GM19240 (cell line): ENCODE measurements around the gene TPSD1.
"Not testable (repeated sequence)": the region's sequence is repeated elsewhere in the genome, so short reads cannot be mapped to it uniquely, and the experiment has no call there.

Experiments
- DNase-seq: peaks from one replicate; pipeline ENCODE4 v3.0.0; 2011; ENCODE audit warnings: low spot score; ENCODE audit not compliant: insufficient read length

TPSD1 gene

DNA sequence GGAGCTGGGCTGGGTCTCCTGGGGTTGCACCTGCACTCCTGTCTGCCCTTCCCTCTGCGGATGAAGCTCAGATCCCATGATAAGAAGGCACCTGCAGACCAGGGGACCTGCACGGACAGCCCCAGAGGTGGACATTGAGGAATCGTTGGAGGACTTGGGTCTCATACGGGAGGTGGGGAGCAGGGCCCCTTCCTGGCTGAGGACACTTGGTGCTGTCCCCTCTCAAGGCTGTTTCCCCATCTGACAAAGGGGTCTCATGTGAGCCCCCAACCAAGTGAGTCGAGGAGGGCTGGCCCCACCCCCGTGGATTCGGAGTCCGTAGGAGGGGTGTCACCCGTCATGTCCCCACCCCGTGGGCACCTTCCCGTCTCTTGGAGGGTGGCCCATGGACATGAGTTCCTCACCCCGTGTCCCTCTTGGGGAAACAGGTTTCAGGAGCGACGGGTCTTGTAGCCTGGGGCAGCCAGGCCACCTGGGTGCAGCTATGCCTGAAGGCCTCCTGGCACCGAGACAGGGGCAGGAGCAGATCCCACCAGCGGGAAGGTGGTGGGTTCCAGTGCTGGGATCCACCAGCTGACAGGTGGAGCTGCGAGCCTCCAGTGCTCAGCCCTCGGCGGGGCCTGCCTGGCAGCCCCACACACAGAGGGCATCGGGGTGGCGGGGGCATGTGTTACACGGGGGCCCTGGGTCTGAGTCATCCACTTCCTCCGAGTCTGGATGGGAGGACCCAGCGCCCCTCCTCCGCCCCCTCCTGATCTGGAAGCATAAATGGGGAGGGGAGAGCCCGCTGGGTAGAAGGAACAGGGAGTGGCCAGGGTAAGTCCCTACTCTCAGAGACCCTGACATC lies at the start of gene TPSD1:
TSS of gene TPSD1 (plus strand) at position 794 of the 847 bp plus-strand sequence. CDS start 212 bp downstream, outside the sequence.
- not testable (repeated sequence) for DNase-seq

DNA sequence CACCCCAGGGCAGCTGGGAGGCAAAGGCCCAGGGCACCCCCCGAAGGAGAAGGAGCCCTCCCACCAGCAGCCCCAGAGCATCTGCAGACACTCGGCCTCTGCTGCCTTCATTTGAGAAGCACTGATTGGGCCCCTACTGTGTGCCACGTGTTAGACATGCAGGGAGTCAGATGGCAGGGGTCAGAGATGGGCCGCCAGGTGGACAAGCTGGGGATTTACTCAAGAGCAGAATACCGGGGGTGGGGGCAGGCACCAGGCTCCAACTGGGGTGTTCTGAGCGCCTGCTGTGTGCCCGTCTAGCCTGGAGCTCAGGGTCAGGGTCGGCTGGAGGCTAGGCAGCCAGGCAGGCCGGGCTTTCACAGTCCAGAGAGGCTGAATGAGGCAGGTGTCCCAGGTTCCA lies 49.5 kb upstream of the TPSD1 start:
- no peak for DNase-seq

GRCh38 chr16:1206786-1207185 lies 49.1 kb upstream of the TPSD1 start:
- DNase-seq: no peak

DNA sequence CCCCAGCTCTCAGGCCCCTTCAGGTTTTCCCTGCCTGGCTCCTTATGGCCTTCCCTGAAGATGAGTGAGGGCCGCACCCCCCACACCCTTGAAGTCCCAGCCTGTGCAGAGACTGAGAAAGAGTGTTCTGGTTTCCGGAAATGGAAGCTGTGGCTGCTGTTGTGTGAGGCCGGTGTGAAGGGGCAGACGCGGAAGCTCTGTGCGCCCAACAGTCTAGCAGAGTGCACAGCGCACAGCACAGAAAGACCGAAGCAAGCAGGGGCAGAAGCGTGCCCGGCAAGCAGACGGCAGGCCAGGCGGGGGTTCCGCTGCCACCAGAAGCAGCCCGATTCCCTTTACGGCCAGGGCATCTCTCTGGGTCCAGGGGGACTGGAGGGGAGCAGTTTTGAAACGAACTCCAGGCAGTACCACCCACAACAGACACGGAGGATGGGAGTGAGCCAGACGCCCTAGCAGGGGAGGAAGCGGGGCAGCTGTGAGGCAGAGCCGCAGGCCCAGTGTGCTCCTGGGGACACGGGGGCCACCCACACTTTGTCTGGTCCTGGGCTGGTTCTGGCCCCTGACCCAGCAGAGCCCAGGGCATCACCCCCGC lies 47.5 kb upstream of the TPSD1 start:
- DNase-seq: no peak

DNA sequence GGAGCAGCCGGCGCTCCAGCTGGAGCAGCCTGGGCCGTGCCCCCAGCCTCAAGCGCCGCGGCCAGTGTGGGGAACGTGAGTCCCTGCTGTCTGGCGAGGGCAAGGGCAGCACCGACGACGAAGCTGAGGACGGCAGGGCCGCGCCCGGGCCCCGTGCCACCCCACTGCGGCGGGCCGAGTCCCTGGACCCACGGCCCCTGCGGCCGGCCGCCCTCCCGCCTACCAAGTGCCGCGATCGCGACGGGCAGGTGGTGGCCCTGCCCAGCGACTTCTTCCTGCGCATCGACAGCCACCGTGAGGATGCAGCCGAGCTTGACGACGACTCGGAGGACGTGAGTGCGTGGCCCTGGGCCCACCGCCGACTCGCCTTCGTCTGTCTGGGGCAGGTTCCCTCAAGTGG lies 46.8 kb upstream of the TPSD1 start:
- DNase-seq: no peak

DNA sequence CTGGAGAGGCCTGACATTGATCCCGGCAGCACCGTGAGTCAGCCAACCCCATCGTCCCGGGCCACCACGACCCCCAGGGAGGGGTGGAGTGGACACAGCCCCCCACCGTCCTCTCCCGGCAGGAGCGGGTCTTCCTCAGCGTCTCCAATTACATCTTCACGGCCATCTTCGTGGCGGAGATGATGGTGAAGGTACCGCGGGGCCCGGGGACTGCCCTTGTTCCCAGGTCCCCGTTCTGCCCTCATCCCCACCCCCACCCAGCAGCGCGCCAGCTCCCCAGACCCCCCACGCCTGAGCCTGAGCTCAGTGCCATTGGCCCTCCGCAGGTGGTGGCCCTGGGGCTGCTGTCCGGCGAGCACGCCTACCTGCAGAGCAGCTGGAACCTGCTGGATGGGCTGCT lies 45.4 kb upstream of the TPSD1 start:
- no peak for DNase-seq

- no peak for DNase-seq
Measured at GRCh38 chr16:1211451-1212268, 44.2 kb upstream of the TPSD1 start.

- no peak for DNase-seq
Measured at GRCh38 chr16:1212616-1213194, 43.2 kb upstream of the TPSD1 start.

DNA sequence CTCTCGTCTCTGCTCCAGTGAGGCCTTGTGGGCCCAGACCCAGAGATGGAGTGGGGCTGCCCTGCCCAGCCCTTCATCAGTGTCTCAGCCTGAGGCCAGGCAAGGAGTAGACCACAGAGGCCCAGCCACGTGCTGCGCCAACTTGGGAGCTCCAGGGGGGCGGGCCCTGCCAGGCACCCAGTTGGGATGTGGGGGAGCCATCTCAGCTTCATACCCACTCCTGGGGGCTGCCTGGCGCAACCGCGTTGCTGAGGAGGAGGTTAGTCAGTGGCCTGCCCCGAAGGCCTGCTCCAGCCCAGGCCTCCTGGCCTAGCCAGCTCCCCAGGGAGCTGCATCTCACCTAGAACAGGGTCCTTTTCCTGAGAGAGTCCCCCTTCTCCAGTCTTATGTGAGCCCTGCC lies 42.6 kb upstream of the TPSD1 start:
- DNase-seq: no peak

DNA sequence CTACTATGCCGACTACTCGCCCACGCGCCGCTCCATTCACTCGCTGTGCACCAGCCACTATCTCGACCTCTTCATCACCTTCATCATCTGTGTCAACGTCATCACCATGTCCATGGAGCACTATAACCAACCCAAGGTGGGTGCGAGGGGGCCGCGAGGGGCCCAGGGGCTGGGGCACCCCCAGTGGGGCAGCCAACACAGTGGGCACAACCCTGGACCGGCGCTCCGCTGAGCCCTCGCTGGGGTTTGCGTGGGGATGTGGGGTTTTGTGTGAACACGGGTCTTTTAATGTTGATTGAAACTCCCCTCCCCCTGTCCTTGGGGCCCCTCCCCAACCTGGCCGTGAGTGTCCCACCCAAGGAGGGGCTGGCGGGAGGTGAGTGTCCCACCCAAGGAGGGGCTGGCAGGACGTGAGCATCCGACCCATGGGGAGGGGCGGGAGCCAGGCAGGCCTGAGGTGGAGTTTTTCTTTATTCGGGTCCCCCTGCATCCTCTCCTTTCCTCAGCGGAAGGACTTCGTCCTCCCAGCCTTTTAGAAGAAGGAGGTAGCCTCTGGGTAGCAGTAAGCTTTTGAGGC lies 42.0 kb upstream of the TPSD1 start:
- DNase-seq: no peak

DNA sequence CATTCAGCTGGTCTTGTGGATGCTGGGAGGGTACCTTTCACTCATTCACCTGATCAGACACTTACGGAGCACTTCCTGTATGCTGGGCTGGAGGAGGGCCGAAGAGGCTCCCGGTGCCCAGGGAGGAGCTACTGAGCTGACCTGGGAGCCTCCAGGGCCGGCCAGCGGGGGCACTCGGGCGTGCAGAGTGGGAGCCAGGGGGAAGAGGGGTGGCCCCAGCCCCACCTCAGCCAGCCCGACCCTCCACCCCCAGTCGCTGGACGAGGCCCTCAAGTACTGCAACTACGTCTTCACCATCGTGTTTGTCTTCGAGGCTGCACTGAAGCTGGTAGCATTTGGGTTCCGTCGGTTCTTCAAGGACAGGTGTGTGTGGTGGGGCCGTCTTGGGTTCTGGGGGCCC lies 41.1 kb upstream of the TPSD1 start:
- no peak for DNase-seq

- no peak for DNase-seq
Measured at GRCh38 chr16:1215574-1216295, 40.1 kb upstream of the TPSD1 start.

- DNase-seq: no peak
Measured at GRCh38 chr16:1216296-1216619, 39.6 kb upstream of the TPSD1 start.

DNA sequence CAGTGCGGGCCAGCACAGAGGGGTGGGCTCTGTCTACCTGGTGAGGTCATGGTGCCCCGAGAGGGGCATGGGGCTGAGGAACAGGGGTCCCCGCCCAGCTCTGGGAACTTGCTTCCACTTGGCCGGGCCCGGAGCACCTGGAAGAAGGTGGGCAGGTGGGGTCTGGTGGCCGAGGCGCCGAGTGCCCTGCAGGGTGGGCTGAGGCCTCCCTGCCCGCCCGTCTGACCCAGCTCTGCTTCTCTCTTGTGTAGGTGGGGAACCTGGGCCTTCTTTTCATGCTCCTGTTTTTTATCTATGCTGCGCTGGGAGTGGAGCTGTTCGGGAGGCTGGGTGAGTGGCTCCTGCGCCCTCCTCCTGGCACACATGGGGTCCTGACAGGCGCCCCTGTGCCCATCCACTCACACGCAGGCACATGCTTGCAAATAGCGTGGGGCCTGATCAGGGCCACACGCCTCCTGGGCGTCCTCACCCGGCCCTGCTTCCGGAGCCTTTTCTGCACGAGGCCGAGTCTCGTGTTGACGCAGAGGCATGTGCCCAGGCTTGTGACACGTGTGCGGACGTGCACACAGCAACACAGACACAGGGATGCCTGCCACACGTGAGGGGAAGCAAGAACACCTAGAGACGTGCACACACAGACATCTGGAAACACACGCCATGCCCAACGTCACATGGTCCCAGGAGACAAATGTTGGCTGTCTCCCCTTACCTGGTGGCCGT lies 39.0 kb upstream of the TPSD1 start:
- no peak for DNase-seq

DNA sequence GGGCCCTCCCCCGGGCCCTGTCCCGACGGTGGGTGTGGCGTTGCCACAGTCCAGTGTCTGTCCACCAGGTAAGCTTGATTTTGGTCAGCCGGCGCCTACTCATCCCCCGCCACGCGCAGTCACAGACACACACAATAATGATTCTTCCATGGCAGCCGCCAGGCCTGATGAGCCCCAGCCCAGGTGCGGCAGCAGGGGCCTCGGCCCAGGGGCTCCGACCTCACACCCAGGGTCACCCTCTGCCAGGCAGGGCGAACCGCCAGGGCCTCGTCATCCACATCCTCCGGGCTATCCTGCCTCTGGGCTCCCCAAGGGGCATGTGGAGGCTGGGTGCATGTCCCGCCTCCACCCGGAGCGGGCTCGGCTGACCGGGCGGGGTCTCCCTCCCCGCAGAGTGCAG lies 38.3 kb upstream of the TPSD1 start:
- no peak for DNase-seq

DNA sequence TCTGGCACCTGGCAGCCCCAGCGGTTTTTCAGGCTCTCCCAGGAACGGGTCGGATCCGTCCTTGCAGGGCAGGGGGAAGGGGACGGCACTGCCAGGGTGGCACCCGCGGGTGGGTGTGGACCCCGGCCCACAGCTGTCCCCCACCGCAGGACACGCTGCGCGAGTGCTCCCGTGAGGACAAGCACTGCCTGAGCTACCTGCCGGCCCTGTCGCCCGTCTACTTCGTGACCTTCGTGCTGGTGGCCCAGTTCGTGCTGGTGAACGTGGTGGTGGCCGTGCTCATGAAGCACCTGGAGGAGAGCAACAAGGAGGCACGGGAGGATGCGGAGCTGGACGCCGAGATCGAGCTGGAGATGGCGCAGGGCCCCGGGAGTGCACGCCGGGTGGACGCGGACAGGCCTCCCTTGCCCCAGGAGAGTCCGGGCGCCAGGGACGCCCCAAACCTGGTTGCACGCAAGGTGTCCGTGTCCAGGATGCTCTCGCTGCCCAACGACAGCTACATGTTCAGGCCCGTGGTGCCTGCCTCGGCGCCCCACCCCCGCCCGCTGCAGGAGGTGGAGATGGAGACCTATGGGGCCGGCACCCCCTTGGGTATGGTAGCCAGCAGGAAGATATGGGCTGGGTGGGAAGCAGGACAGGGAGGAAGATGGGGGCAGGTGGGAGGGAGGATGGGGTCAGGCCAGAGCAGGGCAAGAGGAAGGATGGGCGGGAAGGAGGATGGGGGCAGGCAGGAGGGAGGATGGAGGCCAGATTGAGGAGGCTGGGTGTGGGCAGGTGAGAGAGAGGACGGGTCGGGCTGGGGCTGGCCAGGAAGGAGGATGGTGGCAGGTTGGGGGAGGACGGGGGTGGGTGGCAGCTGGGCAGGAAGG lies 37.6 kb upstream of the TPSD1 start:
- no peak for DNase-seq

DNA sequence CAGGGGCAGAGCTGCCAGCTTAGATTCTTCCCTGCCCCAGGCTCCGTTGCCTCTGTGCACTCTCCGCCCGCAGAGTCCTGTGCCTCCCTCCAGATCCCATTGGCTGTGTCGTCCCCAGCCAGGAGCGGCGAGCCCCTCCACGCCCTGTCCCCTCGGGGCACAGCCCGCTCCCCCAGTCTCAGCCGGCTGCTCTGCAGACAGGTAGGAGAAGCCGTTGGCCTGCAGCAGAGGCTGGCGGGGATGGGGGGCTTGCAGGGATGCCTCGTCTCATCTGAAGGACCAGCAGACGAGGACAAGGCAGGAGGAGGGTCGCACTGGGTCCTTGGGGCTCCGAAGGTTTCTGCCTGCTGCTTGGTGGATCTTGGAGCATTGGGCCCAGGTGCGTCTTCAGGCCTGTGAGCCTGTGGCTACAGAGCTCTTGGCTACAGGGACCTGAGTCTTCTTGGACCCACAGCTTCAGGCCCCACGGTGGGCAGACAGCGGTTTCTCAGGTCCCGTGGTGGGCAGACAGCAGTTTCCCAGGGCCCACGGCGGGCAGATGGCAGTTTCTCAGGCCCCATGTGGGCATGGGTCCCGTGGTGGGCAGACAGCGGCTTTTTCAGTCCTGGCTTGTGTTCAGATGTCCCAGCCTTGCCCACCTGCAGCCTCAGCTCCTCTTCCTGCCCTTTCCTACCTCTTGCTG lies 36.8 kb upstream of the TPSD1 start:
- no peak for DNase-seq

- DNase-seq: no peak
Measured at GRCh38 chr16:1220098-1220728, 35.7 kb upstream of the TPSD1 start.
